Thoracic aorta (tissue), 2 donors: Measurements from ENCODE around the gene FXYD5. TPM values are rescaled to one million over a fixed set of nuclear protein-coding genes. Genes with fewer than 3 reads are reported as not detected.

Experiments
- ATAC-seq: fragments of 150-250 bp; one replicate; pipeline ENCODE4 v1.8.0; 2017; ENCODE audit warnings: low read depth; ENCODE audit not compliant: insufficient number of reproducible peaks, low FRiP score
- DNase-seq: peaks from one replicate; pipeline ENCODE4 v3.0.0-alpha.2; 2020; ENCODE audit warnings: low spot score
- H3K27ac ChIP-seq, 2 donors: fragments of 200-600 bp; sonication (generic); 1 replicate in 1 of 2; 2 replicates in 1 of 2; pipeline ENCODE4 v1.5.1; 2016; ENCODE audit warnings: mild to moderate bottlenecking in 2 of 2, moderate library complexity in 2 of 2
- H3K27me3 ChIP-seq: fragments of 200-600 bp; sonication (generic); replicated peaks from 2 replicates; pipeline ENCODE4 v1.6.0; 2016; ENCODE audit warnings: mild to moderate bottlenecking; ENCODE audit not compliant: insufficient read depth
- H3K36me3 ChIP-seq: fragments of 200-600 bp; sonication (generic); one replicate; pipeline ENCODE4 v1.5.1; 2016
- H3K4me1 ChIP-seq, 2 donors: fragments of 200-600 bp; sonication (generic); 1 replicate in 1 of 2; 2 replicates in 1 of 2; pipeline versions ENCODE4 v1.5.1 to v1.6.0; 2016; ENCODE audit warnings: low read depth in 2 of 2, mild to moderate bottlenecking in 1 of 2; ENCODE audit not compliant: control insufficient read depth in 1 of 2
- H3K4me3 ChIP-seq: fragments of 200-600 bp; sonication (generic); 2 replicates; pipeline ENCODE4 v1.5.1; 2016; ENCODE audit warnings: mild to moderate bottlenecking
- H3K9me3 ChIP-seq: fragments of 200-600 bp; sonication (generic); 2 replicates; pipeline ENCODE4 v1.5.1; 2016
- CTCF ChIP-seq: fragments of 200-600 bp; sonication (generic); IDR thresholded peaks from one replicate; pipeline ENCODE4 v1.5.1; 2019; ENCODE audit warnings: antibody characterized with exemption
- total RNA-seq, 2 donors: library from RNA; depleted of rRNA; stranded (reverse); fragments of >200 nt; gene quantifications; one replicate each; pipeline versions ENCODE4 v1.1.0 to v1.2.3, GENCODE V29; 2016

The FXYD5 gene
- total RNA-seq, 2 donors from 2014 or later, result 65.0 to 106 TPM

- TF ChIP-seq CTCF, result no peak
- Histone ChIP-seq H3K9me3 (no peaks in the 10 kb centered on the region), H3K4me3 (no peak overlapping the region), H3K27ac (no peak overlapping the region), H3K27me3 (no peaks in the 10 kb centered on the region), H3K4me1 (peaks cover 5 to 24% of the 10 kb centered on the region in 2 donors), H3K36me3 (no peaks in the 10 kb centered on the region)
- DNase-seq (no peak), ATAC-seq (no peak)
These were observed 34.0 kb upstream of the FXYD5 start for GRCh38 chr19:35120492-35120891.

- Histone ChIP-seq H3K4me3 (no peak overlapping the region), H3K27ac (no peak overlapping the region), H3K4me1 (peaks cover 5 to 24% of the 10 kb centered on the region in 2 donors), H3K36me3 (no peaks in the 10 kb centered on the region), H3K9me3 (no peaks in the 10 kb centered on the region), H3K27me3 (no peaks in the 10 kb centered on the region)
- no peak for TF ChIP-seq CTCF
- ATAC-seq (no peak), DNase-seq (no peak)
These were observed 33.6 kb upstream of the FXYD5 start for GRCh38 chr19:35120898-35121297.

GRCh38 chr19:35122687-35123551, 31.6 kb upstream of the FXYD5 start:
- H3K36me3 ChIP-seq, result no peaks in the 10 kb centered on the region
- H3K4me1 ChIP-seq, result peaks cover 5 to 30% of the 10 kb centered on the region in 2 donors
- no peak for DNase-seq

GRCh38 chr19:35123573-35123972, 31.0 kb upstream of the FXYD5 start:
- Histone ChIP-seq H3K4me1 (peaks cover 5 to 30% of the 10 kb centered on the region in 2 donors), H3K4me3 (peak overlapping the region; percentile 87), H3K9me3 (no peaks in the 10 kb centered on the region), H3K36me3 (no peaks in the 10 kb centered on the region), H3K27me3 (no peaks in the 10 kb centered on the region), H3K27ac (peak overlapping the region; percentile 88 to 92)
- TF ChIP-seq CTCF, result no peak
- DNase-seq (peak; percentile 50), ATAC-seq (peak; percentile 56)

More at GRCh38 chr19:35122687-35123551, 31.6 kb upstream of the FXYD5 start:
- Histone ChIP-seq H3K27me3 (no peaks in the 10 kb centered on the region), H3K27ac (peak overlapping the region; percentile 88 to 92), H3K4me3 (no peak overlapping the region), H3K9me3 (no peaks in the 10 kb centered on the region)
- no peak for TF ChIP-seq CTCF
- ATAC-seq, result no peak

GRCh38 chr19:35124098-35125060, 30.2 kb upstream of the FXYD5 start:
- peak overlapping the region; percentile 87 for H3K4me3 ChIP-seq
- peaks cover 5 to 30% of the 10 kb centered on the region in 2 donors for H3K4me1 ChIP-seq
- no peak for TF ChIP-seq CTCF
- ATAC-seq (peak; percentile 85), DNase-seq (peak; percentile 82)
- H3K27me3 ChIP-seq, result no peaks in the 10 kb centered on the region
- H3K27ac ChIP-seq, result peak overlapping the region; percentile 88 to 92
- no peaks in the 10 kb centered on the region for H3K36me3 ChIP-seq
- no peaks in the 10 kb centered on the region for H3K9me3 ChIP-seq
